Neural cell (in vitro differentiated cells): ENCODE data around the gene SOX18. TPM values are rescaled to one million over a fixed set of nuclear protein-coding genes. Genes with fewer than 3 reads are reported as not detected.

ENCODE experiments used
- H2AFZ ChIP-seq: fragments of 200-600, 300-800 bp; sonication (generic), shearing (Covaris generic); 2 replicates; pipeline ENCODE4 v1.6.0; 2014; ENCODE audit warnings: low read depth, mild to moderate bottlenecking, antibody characterized with exemption, low read length, moderate library complexity
- H3F3A ChIP-seq: fragments of 200-600 bp; shearing (Covaris generic); 2 replicates; pipeline ENCODE4 v1.6.1; 2016; ENCODE audit warnings: mild to moderate bottlenecking, moderate library complexity, mixed read lengths, antibody characterized with exemption, low read length; ENCODE audit not compliant: insufficient read depth, poor library complexity, severe bottlenecking
- H3K27ac ChIP-seq: fragments of 200-600, 300-800 bp; sonication (generic), shearing (Covaris generic); 2 replicates; pipeline ENCODE4 v1.5.1; 2014; ENCODE audit warnings: mild to moderate bottlenecking, low read length, moderate library complexity
- H3K27me3 ChIP-seq: fragments of 300-800, 200-600 bp; sonication (generic), shearing (Covaris generic); 2 replicates; pipeline ENCODE4 v1.6.0; 2014; ENCODE audit warnings: mild to moderate bottlenecking, low read depth, low read length, moderate library complexity; ENCODE audit not compliant: insufficient read depth
- H3K36me3 ChIP-seq: fragments of 300-800, 200-600 bp; sonication (generic), shearing (Covaris generic); 2 replicates; pipeline ENCODE4 v1.5.1; 2014; ENCODE audit warnings: mild to moderate bottlenecking, antibody characterized with exemption, low read length, moderate library complexity; ENCODE audit not compliant: insufficient read depth
- H3K4me2 ChIP-seq: fragments of 300-800, 200-600 bp; sonication (generic), shearing (Covaris generic); 2 replicates; pipeline ENCODE4 v1.6.0; 2014; ENCODE audit warnings: mild to moderate bottlenecking, low read length
- H3K4me3 ChIP-seq: fragments of 300-800, 200-600 bp; sonication (generic), shearing (Covaris generic); 2 replicates; pipeline ENCODE4 v1.5.1; 2014; ENCODE audit warnings: mild to moderate bottlenecking, low read length, moderate library complexity
- H3K79me2 ChIP-seq: fragments of 200-600 bp; shearing (Covaris generic); replicated peaks from 2 replicates; pipeline ENCODE4 v1.6.0; 2014; ENCODE audit warnings: mild to moderate bottlenecking, low read length, moderate library complexity; ENCODE audit not compliant: insufficient read depth
- H3K9ac ChIP-seq: fragments of 300-800, 200-600 bp; sonication (generic), shearing (Covaris generic); 2 replicates; pipeline ENCODE4 v1.6.1; 2016; ENCODE audit warnings: mild to moderate bottlenecking, low read length, mixed read lengths
- H3K9me2 ChIP-seq: fragments of 200-600 bp; shearing (Covaris generic); 2 replicates; pipeline ENCODE4 v1.6.1; 2016; ENCODE audit warnings: mild to moderate bottlenecking, low read length, mixed read lengths; ENCODE audit not compliant: insufficient read depth
- H3K9me3 ChIP-seq: fragments of 200-600, 300-800 bp; sonication (generic), shearing (Covaris generic); 2 replicates; pipeline ENCODE4 v1.6.1; 2016; ENCODE audit warnings: mild to moderate bottlenecking, mixed run types, low read length, moderate library complexity, mixed read lengths
- H4K20me1 ChIP-seq: fragments of 200-600 bp; shearing (Covaris generic); 2 replicates; pipeline ENCODE4 v1.6.1; 2016; ENCODE audit warnings: mild to moderate bottlenecking, mixed run types; ENCODE audit not compliant: insufficient read depth
- CTCF ChIP-seq: fragments of 450-650 bp; IDR thresholded peaks from 2 replicates; pipeline ENCODE4 v1.5.1; 2014; ENCODE audit warnings: antibody characterized with exemption, mild to moderate bottlenecking, moderate library complexity; ENCODE audit not compliant: poor library complexity, severe bottlenecking
- EP300 ChIP-seq: fragments of 450-650 bp; conservative IDR thresholded peaks from 2 replicates; pipeline ENCODE4 v1.6.1; 2014; ENCODE audit warnings: antibody characterized with exemption, mild to moderate bottlenecking, moderate library complexity; ENCODE audit not compliant: poor library complexity, severe bottlenecking
- EZH2 ChIP-seq: fragments of 200-600, 300-800 bp; shearing (Covaris generic), sonication (generic); IDR thresholded peaks from 2 replicates; pipeline ENCODE4 v1.6.1; 2014; ENCODE audit warnings: antibody characterized with exemption, low read length, borderline replicate concordance, mild to moderate bottlenecking; ENCODE audit not compliant: insufficient read depth, poor library complexity, severe bottlenecking
- MXI1 ChIP-seq: fragments of 450-650 bp; conservative IDR thresholded peaks from 2 replicates; pipeline ENCODE4 v1.6.1; 2014; ENCODE audit warnings: antibody characterized with exemption, mild to moderate bottlenecking; ENCODE audit not compliant: poor library complexity, severe bottlenecking
- POLR2AphosphoS5 ChIP-seq: IDR thresholded peaks from 2 replicates; pipeline ENCODE4 v1.6.1; 2012
- RAD21 ChIP-seq: fragments of 450-650 bp; conservative IDR thresholded peaks from 2 replicates; pipeline ENCODE4 v1.6.1; 2014; ENCODE audit warnings: antibody characterized with exemption, mild to moderate bottlenecking, moderate library complexity
- REST ChIP-seq: IDR thresholded peaks from 2 replicates; pipeline ENCODE4 v1.6.1; 2012; ENCODE audit warnings: borderline replicate concordance
- SMC3 ChIP-seq: fragments of 450-650 bp; conservative IDR thresholded peaks from 2 replicates; pipeline ENCODE4 v1.6.1; 2014; ENCODE audit warnings: antibody characterized with exemption, mild to moderate bottlenecking, moderate library complexity; ENCODE audit not compliant: poor library complexity
- TAF1 ChIP-seq: IDR thresholded peaks from 2 replicates; pipeline ENCODE4 v1.6.1; 2012; ENCODE audit warnings: low read depth
- polyA plus RNA-seq: library from polyadenylated mRNA; depleted of rRNA; stranded (reverse); fragments of >200 nt; gene quantifications from 2 replicates; pipeline ENCODE4 v1.2.3, GENCODE V29; 2014

SOX18 gene
- polyA plus RNA-seq, 1 donor from 2014 or later: 0.12 TPM

GRCh38 chr20:64065062-64065973 is 15.9 kb upstream of the SOX18 start:
- Histone ChIP-seq H3K4me3 (no peak overlapping the region), H3K36me3 (no peaks in the 10 kb centered on the region), H3F3A (no peaks in the 10 kb centered on the region), H2AFZ (no peak overlapping the region), H3K79me2 (peaks cover 7% of the 10 kb centered on the region), H3K27me3 (no peaks in the 10 kb centered on the region), H3K27ac (no peak overlapping the region), H4K20me1 (no peaks in the 10 kb centered on the region), H3K4me2 (no peak overlapping the region), H3K9me2 (no peaks in the 10 kb centered on the region), H3K9me3 (no peaks in the 10 kb centered on the region), H3K9ac (no peak overlapping the region)
- TF ChIP-seq MXI1 (no peak), REST (no peak), CTCF (no peak), RAD21 (no peak), EZH2 (no peak), EP300 (no peak), TAF1 (no peak), SMC3 (no peak), POLR2AphosphoS5 (no peak)

GRCh38 chr20:64064145-64064698 is 14.8 kb upstream of the SOX18 start:
- Histone ChIP-seq H3K79me2 (peaks cover 7% of the 10 kb centered on the region), H3K9me3 (no peaks in the 10 kb centered on the region), H2AFZ (no peak overlapping the region), H3K9ac (peak overlapping the region; percentile 83), H3K27me3 (no peaks in the 10 kb centered on the region), H3F3A (no peaks in the 10 kb centered on the region), H3K36me3 (no peaks in the 10 kb centered on the region), H3K4me2 (peak overlapping the region; percentile 74), H4K20me1 (no peaks in the 10 kb centered on the region), H3K9me2 (no peaks in the 10 kb centered on the region), H3K4me3 (peak overlapping the region; percentile 78), H3K27ac (no peak overlapping the region)
- no peak for TF ChIP-seq POLR2AphosphoS5
- no peak for TF ChIP-seq TAF1
- no peak for TF ChIP-seq EP300
- no peak for TF ChIP-seq SMC3
- TF ChIP-seq REST: no peak
- no peak for TF ChIP-seq EZH2
- TF ChIP-seq RAD21: no peak
- no peak for TF ChIP-seq MXI1
- TF ChIP-seq CTCF: no peak
